ENCODE data around the gene NFKBIE. TPM values are rescaled to one million over a fixed set of nuclear protein-coding genes. Genes with fewer than 3 reads are reported as not detected.
A peak's percentile ranks its signal among the peaks of the same experiment; 100 is the strongest.

NFKBIE gene
- total and polyA plus RNA-seq, 2 of the 13 experiments (the other 11 are each of a cell fraction or from before 2014, with no cell fraction given) = 6.7 to 14.5 TPM

DNA sequence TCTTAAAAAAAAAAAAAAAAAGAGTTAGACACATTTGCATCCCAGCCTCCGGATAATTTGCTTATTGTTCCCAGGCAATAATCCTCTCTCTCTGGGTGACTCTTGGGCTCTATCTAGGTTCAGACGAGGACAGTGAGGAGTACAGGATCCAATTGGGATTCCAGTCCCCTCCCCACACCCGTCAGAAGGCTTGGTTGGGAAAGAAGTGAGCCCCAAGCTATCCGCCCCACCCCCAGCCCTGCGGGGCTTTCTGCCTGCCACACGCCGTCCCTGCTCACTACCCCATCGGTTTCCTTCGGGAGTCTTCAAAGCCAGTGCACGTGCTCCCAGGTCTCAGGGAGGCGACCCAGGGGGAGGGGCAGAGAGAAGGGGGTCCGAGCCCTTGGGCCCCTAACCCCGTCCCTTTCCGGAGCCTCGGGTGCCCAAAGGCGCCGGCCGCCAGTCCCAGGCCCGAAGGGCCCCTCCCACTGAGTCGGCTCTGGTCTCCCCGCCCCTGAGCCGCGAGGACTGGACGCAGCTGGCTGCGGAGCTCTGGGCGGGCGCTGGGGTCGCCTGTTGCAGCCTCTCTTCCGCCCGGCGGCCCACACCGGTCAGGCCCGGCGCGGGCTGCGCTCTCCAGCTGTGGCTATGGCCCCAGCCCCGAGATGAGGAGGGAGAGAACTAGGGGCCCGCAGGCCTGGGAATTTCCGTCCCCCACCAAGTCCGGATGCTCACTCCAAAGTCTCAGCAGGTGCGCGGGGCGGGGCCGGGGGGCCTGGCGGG lies 46.1 kb downstream of the NFKBIE start (continued):
- TF ChIP-seq, protein P1, sequence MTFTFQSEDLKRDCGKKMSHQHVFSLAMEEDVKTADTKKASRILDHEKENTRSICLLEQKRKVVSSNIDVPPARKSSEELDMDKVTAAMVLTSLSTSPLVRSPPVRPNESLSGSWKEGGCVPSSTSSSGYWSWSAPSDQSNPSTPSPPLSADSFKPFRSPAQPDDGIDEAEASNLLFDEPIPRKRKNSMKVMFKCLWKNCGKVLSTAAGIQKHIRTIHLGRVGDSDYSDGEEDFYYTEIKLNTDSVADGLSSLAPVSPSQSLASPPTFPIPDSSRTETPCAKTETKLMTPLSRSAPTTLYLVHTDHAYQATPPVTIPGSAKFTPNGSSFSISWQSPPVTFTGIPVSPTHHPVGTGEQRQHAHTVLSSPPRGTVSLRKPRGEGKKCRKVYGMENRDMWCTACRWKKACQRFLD (CRISPR knock-in tag; IDR thresholded peaks at IDR 0.05; ENCODE audit: borderline replicate concordance) = no peak; the same call in 1 of the 2 replicates
- TF ChIP-seq ZNF616 (CRISPR knock-in tag; IDR thresholded peaks at IDR 0.05; ENCODE audit: low read depth) (peak; percentile 47), ELF1 (CRISPR knock-in tag; IDR thresholded peaks at IDR 0.05) (0 out of 2 replicates have a peak, but pooled peaks have one; percentile 30), IRX3 (CRISPR knock-in tag; IDR thresholded peaks at IDR 0.05; ENCODE audit: borderline replicate concordance, low read depth) (no peak), TP53 (CRISPR knock-in tag; conservative IDR thresholded peaks at IDR 0.05) (0 out of 2 replicates have a peak, but pooled peaks have one; percentile 75), CENPX (CRISPR knock-in tag; IDR thresholded peaks at IDR 0.05) (no peak), ZBTB1 (CRISPR knock-in tag; IDR thresholded peaks at IDR 0.05; ENCODE audit: borderline replicate concordance) (no peak), HOXA5 (CRISPR knock-in tag; IDR thresholded peaks at IDR 0.05) (peak; percentile 53; the same call in 1 of the 2 replicates), ZNF556 (CRISPR knock-in tag; IDR thresholded peaks at IDR 0.05; ENCODE audit: borderline replicate concordance) (peak; percentile 89; the same call in 1 of the 2 replicates), ZNF329 (CRISPR knock-in tag; IDR thresholded peaks at IDR 0.05; ENCODE audit: low read depth) (0 out of 2 replicates have a peak, but pooled peaks have one; percentile 53), PRDM10 (CRISPR knock-in tag; IDR thresholded peaks at IDR 0.05; ENCODE audit: low read depth) (no peak), ATRX (CRISPR knock-in tag; IDR thresholded peaks at IDR 0.05; ENCODE audit: borderline replicate concordance) (no peak), ZNF296 (CRISPR knock-in tag; conservative IDR thresholded peaks at IDR 0.05) (no peak), ZMYM2 (CRISPR knock-in tag; IDR thresholded peaks at IDR 0.05) (no peak), BCL6 (CRISPR knock-in tag; IDR thresholded peaks at IDR 0.05) (peak; percentile 44; the same call in 1 of the 2 replicates), SIX1 (CRISPR knock-in tag; IDR thresholded peaks at IDR 0.05; ENCODE audit: borderline replicate concordance) (no peak), ZNF775 (CRISPR knock-in tag; IDR thresholded peaks at IDR 0.05; ENCODE audit: borderline replicate concordance) (0 out of 2 replicates have a peak, but pooled peaks have one; percentile 54), ATF6 (CRISPR knock-in tag; conservative IDR thresholded peaks at IDR 0.05) (no peak), AKAP8 (CRISPR knock-in tag; IDR thresholded peaks at IDR 0.05) (no peak)
- TF ChIP-seq, protein P2, sequence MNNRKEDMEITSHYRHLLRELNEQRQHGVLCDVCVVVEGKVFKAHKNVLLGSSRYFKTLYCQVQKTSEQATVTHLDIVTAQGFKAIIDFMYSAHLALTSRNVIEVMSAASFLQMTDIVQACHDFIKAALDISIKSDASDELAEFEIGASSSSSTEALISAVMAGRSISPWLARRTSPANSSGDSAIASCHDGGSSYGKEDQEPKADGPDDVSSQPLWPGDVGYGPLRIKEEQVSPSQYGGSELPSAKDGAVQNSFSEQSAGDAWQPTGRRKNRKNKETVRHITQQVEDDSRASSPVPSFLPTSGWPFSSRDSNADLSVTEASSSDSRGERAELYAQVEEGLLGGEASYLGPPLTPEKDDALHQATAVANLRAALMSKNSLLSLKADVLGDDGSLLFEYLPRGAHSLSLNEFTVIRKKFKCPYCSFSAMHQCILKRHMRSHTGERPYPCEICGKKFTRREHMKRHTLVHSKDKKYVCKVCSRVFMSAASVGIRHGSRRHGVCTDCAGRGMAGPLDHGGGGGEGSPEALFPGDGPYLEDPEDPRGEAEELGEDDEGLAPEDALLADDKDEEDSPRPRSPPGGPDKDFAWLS (CRISPR knock-in tag; IDR thresholded peaks at IDR 0.05; ENCODE audit: borderline replicate concordance) = no peak

Data from HepG2 (cell line).